Measurements from ENCODE around the gene AHNAK.
A peak's percentile ranks its signal among the peaks of the same experiment; 100 is the strongest.

AHNAK gene

GRCh38 chr11:62446091-62446490 is 100.5 kb downstream of the AHNAK start:
- H3K4me3 ChIP-seq (ENCODE audit: low read depth, low read length), result no peak overlapping the region
- TF ChIP-seq CTCF (IDR thresholded peaks at IDR 0.05; ENCODE audit: low read depth, low read length), result no peak

- no peak overlapping the region for H3K4me3 ChIP-seq (ENCODE audit: low read depth, low read length)
- no peak for TF ChIP-seq CTCF (IDR thresholded peaks at IDR 0.05; ENCODE audit: low read depth, low read length)
These were observed 101.3 kb downstream of the AHNAK start for GRCh38 chr11:62445314-62445740.

GRCh38 chr11:62444835-62445234 is 101.8 kb downstream of the AHNAK start:
- peak overlapping the region; percentile 42; the same call in 1 of the 2 replicates for H3K4me3 ChIP-seq (ENCODE audit: low read depth, low read length)
- no peak for TF ChIP-seq CTCF (IDR thresholded peaks at IDR 0.05; ENCODE audit: low read depth, low read length)

- no peak for TF ChIP-seq CTCF (IDR thresholded peaks at IDR 0.05; ENCODE audit: low read depth, low read length)
- H3K4me3 ChIP-seq (ENCODE audit: low read depth, low read length), result peak overlapping the region; percentile 42
These were observed 102.3 kb downstream of the AHNAK start for GRCh38 chr11:62444236-62444833.

GRCh38 chr11:62443390-62444235 is 103.0 kb downstream of the AHNAK start:
- peak overlapping the region; percentile 42 for H3K4me3 ChIP-seq (ENCODE audit: low read depth, low read length)
- no peak for TF ChIP-seq CTCF (IDR thresholded peaks at IDR 0.05; ENCODE audit: low read depth, low read length)

GRCh38 chr11:62439785-62440602 is 106.6 kb downstream of the AHNAK start:
- no peak for TF ChIP-seq CTCF (IDR thresholded peaks at IDR 0.05; ENCODE audit: low read depth, low read length)
- H3K4me3 ChIP-seq (ENCODE audit: low read depth, low read length), result no peak overlapping the region
